Esophagus muscularis mucosa (tissue), 4 donors: ENCODE data around the gene TBC1D21. TPM values are rescaled to one million over a fixed set of nuclear protein-coding genes. Genes with fewer than 3 reads are reported as not detected.

ENCODE experiments used
- DNase-seq: peaks from one replicate; pipeline ENCODE4 v3.0.0-alpha.2; 2017; ENCODE audit errors: extremely low spot score
- H3K27ac ChIP-seq, 4 donors: fragments of 200-600 bp; sonication (generic); replicated peaks in 1 of 4; 1 replicate in 3 of 4; 2 replicates in 1 of 4; pipeline ENCODE4 v1.5.1; 2016 to 2019; ENCODE audit warnings: mild to moderate bottlenecking in 1 of 4
- H3K27me3 ChIP-seq, 4 donors: fragments of 200-600 bp; sonication (generic); one replicate each; pipeline versions ENCODE4 v1.5.1 to v1.6.0; 2016 to 2019
- H3K36me3 ChIP-seq, 4 donors: fragments of 200-600 bp; sonication (generic); one replicate each; pipeline ENCODE4 v1.5.1; 2016 to 2019
- H3K4me1 ChIP-seq, 4 donors: fragments of 200-600 bp; sonication (generic); one replicate each; pipeline ENCODE4 v1.5.1; 2016 to 2019
- H3K4me3 ChIP-seq, 4 donors: fragments of 200-600 bp; sonication (generic); 1 replicate in 2 of 4; 2 replicates in 2 of 4; pipeline ENCODE4 v1.5.1; 2016 to 2019; ENCODE audit warnings: mild to moderate bottlenecking in 4 of 4, moderate library complexity in 1 of 4
- H3K9me3 ChIP-seq, 4 donors: fragments of 200-600 bp; sonication (generic); 1 replicate in 3 of 4; 2 replicates in 1 of 4; pipeline ENCODE4 v1.5.1; 2016 to 2019
- CTCF ChIP-seq, 3 experiments: fragments of 200-600 bp in 2 of 3; fragments of 450-650 bp in 1 of 3; sonication (generic) in 2 of 3; IDR thresholded peaks; one replicate each; pipeline ENCODE4 v1.5.1; 2017 to 2019; ENCODE audit warnings: antibody characterized with exemption in 3 of 3, mild to moderate bottlenecking in 2 of 3, moderate library complexity in 1 of 3
- EP300 ChIP-seq: sonication (generic); formaldehyde crosslinking; IDR thresholded peaks from one replicate; pipeline ENCODE4 v1.6.1; 2017; ENCODE audit warnings: antibody characterized with exemption
- POLR2A ChIP-seq: fragments of 450-650 bp; IDR thresholded peaks from one replicate; pipeline ENCODE4 v1.6.1; 2017; ENCODE audit warnings: antibody characterized with exemption, moderate library complexity, mild to moderate bottlenecking, low read depth
- POLR2AphosphoS5 ChIP-seq, 2 donors: sonication (generic); formaldehyde crosslinking; IDR thresholded peaks; one replicate each; pipeline ENCODE4 v1.6.1; 2017; ENCODE audit warnings: antibody characterized with exemption in 2 of 2
- WGBS: methylation state at CpG from one replicate; pipeline ENCODE4 v1.1.5; 2018; 5-methylcytosine and 5-hydroxymethylcytosine counted together
- intact Hi-C: fragments of 100-400 bp; cut with DNase I; formaldehyde crosslinking; loops from one replicate; pipeline ENCODE4 v1.15.1; 2023
- total RNA-seq, 4 donors: library from RNA; depleted of rRNA; stranded (reverse); fragments of >200 nt; gene quantifications; one replicate each; pipeline versions ENCODE4 v1.1.0 to v1.2.1, GENCODE V29; 2016

TBC1D21 gene
- total RNA-seq, 4 donors from 2014 or later, result not detected

- Histone ChIP-seq H3K4me1 (peaks cover 0 to 4% (median 2%) of the 10 kb centered on the region in 4 donors), H3K9me3 (no peaks in the 10 kb centered on the region), H3K27me3 (no peaks in the 10 kb centered on the region), H3K4me3 (no peak overlapping the region), H3K36me3 (no peaks in the 10 kb centered on the region), H3K27ac (no peak overlapping the region)
- WGBS, result 82% methylated on average over 8 of the region's 12 CpGs
- TF ChIP-seq POLR2A (no peak), CTCF (IDR thresholded peaks at IDR 0.05) (no peak), POLR2AphosphoS5 (IDR thresholded peaks at IDR 0.05) (no peak)
- intact Hi-C loops, result no loop called here
- DNase-seq, result no peak
Measured at GRCh38 chr15:73894133-73894814, 20.9 kb downstream of the TBC1D21 start.

GRCh38 chr15:73897441-73898261 lies 24.3 kb downstream of the TBC1D21 start:
- WGBS, result 73% methylated on average over 7 of the region's 15 CpGs

GRCh38 chr15:73899197-73900094 lies 26.1 kb downstream of the TBC1D21 start:
- no peaks in the 10 kb centered on the region for H3K27me3 ChIP-seq
- WGBS, result 53% methylated on average over 13 of the region's 15 CpGs

More at GRCh38 chr15:73897441-73898261, 24.3 kb downstream of the TBC1D21 start:
- H3K27ac ChIP-seq, result no peak overlapping the region
- no peak for DNase-seq
- H3K9me3 ChIP-seq, result no peaks in the 10 kb centered on the region
- intact Hi-C loops, result loop anchor here (2.0 kb wide), 1 partner anchor 65 kb away; no protein-coding TSS in a partner anchor
- no peaks in the 10 kb centered on the region for H3K27me3 ChIP-seq
- H3K4me1 ChIP-seq, result peaks cover 0 to 12% (median 10%) of the 10 kb centered on the region in 4 donors
- TF ChIP-seq CTCF (IDR thresholded peaks at IDR 0.05) (peak; percentile 70 to 93 (median 78)), EP300 (no peak)
- H3K4me3 ChIP-seq, result no peak overlapping the region
- H3K36me3 ChIP-seq, result no peaks in the 10 kb centered on the region

More at GRCh38 chr15:73899197-73900094, 26.1 kb downstream of the TBC1D21 start:
- peaks cover 0 to 12% (median 10%) of the 10 kb centered on the region in 4 donors for H3K4me1 ChIP-seq
- H3K9me3 ChIP-seq, result no peaks in the 10 kb centered on the region
- TF ChIP-seq CTCF (IDR thresholded peaks at IDR 0.05), result no peak
- TF ChIP-seq EP300, result no peak
- no peak for TF ChIP-seq POLR2A
- TF ChIP-seq POLR2AphosphoS5 (IDR thresholded peaks at IDR 0.05), result no peak
- intact Hi-C loops, result loop anchor here (10.0 kb wide), 1 partner anchor 145 kb away; the partner anchor contains the start of gene INSYN1
- H3K36me3 ChIP-seq, result no peaks in the 10 kb centered on the region
- no peak overlapping the region for H3K27ac ChIP-seq
- no peak overlapping the region for H3K4me3 ChIP-seq
- no peak for DNase-seq
